Fibroblast of mammary gland (primary cell): ENCODE data around the gene MXD1.

Experiments used
- DNase-seq: peaks from one replicate; pipeline ENCODE4 v3.0.0-alpha.2; 2010; ENCODE audit warnings: low read depth
- H3K4me3 ChIP-seq: 2 replicates; pipeline ENCODE4 v1.5.1; 2011; ENCODE audit warnings: low read depth, mild to moderate bottlenecking, low read length, moderate library complexity; ENCODE audit not compliant: control insufficient read depth
- TF ChIP-seq, protein P1 (sequence below): conservative IDR thresholded peaks from 2 replicates; pipeline ENCODE4 v1.5.1; 2011; ENCODE audit warnings: low read depth, low read length, inconsistent platforms; ENCODE audit not compliant: control insufficient read depth, insufficient read depth

The MXD1 gene

DNA sequence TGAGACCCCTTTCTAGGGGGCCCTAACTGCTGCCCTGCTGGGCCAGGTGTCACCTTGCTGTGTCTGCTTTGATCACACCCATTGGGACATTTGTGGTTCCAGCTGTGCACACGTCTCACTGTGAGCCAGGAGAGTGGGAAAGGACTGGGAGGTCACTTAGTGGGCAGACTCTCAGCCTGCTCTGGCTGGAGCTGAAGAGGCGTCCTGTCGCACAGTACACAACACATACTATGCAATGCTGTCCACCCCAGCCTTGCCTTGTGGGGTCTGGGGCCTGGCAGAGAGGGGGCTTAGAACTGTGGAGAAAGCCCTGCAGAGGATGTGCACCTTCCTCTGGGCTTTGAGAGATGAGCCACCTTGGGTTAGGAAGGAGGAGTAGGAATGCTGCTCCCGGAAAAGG is 71.8 kb downstream of the MXD1 start:
- no peak overlapping the region for H3K4me3 ChIP-seq
- TF ChIP-seq, protein P1, sequence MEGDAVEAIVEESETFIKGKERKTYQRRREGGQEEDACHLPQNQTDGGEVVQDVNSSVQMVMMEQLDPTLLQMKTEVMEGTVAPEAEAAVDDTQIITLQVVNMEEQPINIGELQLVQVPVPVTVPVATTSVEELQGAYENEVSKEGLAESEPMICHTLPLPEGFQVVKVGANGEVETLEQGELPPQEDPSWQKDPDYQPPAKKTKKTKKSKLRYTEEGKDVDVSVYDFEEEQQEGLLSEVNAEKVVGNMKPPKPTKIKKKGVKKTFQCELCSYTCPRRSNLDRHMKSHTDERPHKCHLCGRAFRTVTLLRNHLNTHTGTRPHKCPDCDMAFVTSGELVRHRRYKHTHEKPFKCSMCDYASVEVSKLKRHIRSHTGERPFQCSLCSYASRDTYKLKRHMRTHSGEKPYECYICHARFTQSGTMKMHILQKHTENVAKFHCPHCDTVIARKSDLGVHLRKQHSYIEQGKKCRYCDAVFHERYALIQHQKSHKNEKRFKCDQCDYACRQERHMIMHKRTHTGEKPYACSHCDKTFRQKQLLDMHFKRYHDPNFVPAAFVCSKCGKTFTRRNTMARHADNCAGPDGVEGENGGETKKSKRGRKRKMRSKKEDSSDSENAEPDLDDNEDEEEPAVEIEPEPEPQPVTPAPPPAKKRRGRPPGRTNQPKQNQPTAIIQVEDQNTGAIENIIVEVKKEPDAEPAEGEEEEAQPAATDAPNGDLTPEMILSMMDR = no peak
- DNase-seq = no peak

DNA sequence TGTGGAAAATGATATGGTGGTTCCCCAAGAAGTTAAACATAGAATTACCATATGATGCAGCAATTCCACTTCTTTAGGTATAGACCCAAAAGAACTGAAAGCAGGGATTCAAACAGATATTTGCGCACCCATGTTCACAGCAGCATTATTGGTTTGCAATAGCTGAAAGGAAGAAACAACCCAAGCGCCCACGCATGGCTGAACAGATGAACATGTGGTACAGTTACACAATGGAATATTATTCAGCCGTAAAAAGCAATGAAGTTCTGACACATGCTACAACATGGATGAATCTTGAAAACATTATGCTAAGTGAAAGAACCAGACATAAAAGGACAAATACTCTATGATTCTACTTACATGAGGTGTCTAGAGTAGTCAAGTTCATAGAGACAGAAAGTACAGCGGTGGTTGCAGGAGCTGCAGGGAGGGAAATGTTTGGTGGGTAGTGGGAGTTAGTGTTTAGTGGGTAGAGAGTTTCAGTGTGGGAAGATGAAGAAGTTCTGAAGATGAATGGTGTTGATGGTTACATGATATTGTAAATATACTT is 73.3 kb downstream of the MXD1 start:
- TF ChIP-seq, protein P1 = no peak
- no peak overlapping the region for H3K4me3 ChIP-seq
- DNase-seq = no peak

DNA sequence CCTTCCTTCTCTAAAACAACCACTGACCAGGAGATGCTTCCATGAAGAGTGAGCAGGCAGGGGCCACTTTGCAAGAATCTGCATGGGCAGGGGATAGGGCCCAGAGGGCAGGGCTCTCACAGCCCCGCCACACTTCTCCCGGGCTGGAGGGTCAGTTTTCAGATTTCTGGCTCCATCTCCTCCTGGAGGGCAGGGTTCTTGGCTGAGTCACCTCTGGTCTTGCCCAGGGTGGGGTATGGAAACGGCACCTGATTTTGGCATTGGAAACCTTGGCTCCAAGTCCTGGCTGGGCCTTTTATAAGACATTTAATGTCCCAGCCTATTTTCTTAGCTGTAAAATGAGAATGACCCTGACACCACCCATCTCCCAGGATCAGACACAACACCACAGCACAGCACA is 74.1 kb downstream of the MXD1 start:
- TF ChIP-seq, protein P1 = no peak
- no peak overlapping the region for H3K4me3 ChIP-seq
- DNase-seq = no peak

DNA sequence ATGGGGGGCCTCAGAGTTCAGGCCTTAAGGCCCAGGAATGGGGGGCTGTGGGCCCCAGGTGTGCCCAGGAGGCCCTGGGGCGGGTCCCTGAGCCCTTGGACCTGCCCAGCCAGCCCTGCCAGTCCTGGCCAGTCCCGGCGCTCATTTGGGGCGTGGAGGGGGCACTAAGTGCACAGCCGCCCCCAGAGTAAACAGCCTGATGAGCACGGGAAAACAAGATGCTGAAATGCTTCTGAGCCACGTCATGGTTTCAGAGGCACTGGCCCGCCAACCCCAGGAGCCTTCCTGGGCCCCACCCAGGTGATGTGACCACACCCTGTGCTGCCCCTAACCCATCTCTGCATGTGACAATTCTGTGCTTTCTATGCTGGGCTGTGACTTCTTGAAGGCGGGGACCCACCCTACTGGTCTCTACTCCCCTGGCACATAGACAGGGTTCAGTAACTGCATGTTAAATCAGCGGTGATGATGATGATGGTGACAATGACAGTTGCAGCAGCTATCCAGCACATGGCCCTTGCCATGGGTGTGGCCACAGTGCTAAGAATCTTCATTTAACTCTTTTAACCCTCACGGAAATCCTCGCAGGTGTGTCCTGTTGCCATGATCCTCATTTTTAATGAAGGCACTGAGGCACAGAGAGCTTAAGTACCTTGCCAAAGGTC is 74.7 kb downstream of the MXD1 start:
- no peak overlapping the region for H3K4me3 ChIP-seq
- TF ChIP-seq, protein P1 = no peak
- DNase-seq = no peak
